OCI-LY1 (cell line): ENCODE data around the gene KRTAP5-1.

Experiments
- H2AFZ ChIP-seq: fragments of 200-600 bp; sonication (generic), shearing (Covaris generic); 2 replicates; pipeline ENCODE4 v1.6.0; 2014; ENCODE audit warnings: antibody characterized with exemption, mild to moderate bottlenecking, low read length
- H3F3A ChIP-seq: fragments of 200-600 bp; sonication (generic), shearing (Covaris generic); 2 replicates; pipeline ENCODE4 v1.6.0; 2014; ENCODE audit warnings: mild to moderate bottlenecking, antibody characterized with exemption, low read length, moderate library complexity; ENCODE audit not compliant: insufficient read depth
- H3K27ac ChIP-seq: fragments of 200-600 bp; sonication (generic); 2 replicates; pipeline ENCODE4 v1.5.1; 2014; ENCODE audit warnings: low read length, mixed run types, mild to moderate bottlenecking, low read depth; ENCODE audit not compliant: poor library complexity, severe bottlenecking
- H3K27me3 ChIP-seq: fragments of 200-600 bp; sonication (generic); 2 replicates; pipeline ENCODE4 v1.6.0; 2014; ENCODE audit warnings: antibody characterized with exemption, mild to moderate bottlenecking, low read length, moderate library complexity; ENCODE audit not compliant: insufficient read depth
- H3K36me3 ChIP-seq: fragments of 200-600 bp; sonication (generic); 2 replicates; pipeline ENCODE4 v1.6.1; 2014; ENCODE audit warnings: mild to moderate bottlenecking, antibody characterized with exemption, low read length, moderate library complexity, mixed read lengths; ENCODE audit not compliant: insufficient read depth
- H3K4me1 ChIP-seq: fragments of 200-600 bp; sonication (generic); 2 replicates; pipeline ENCODE4 v1.5.1; 2014; ENCODE audit warnings: mild to moderate bottlenecking, low read length, moderate library complexity; ENCODE audit not compliant: insufficient read depth, severe bottlenecking
- H3K4me2 ChIP-seq: fragments of 200-600 bp; sonication (generic), shearing (Covaris generic); 2 replicates; pipeline ENCODE4 v1.6.1; 2014; ENCODE audit warnings: low read length
- H3K4me3 ChIP-seq: fragments of 200-600 bp; sonication (generic); 2 replicates; pipeline ENCODE4 v1.5.1; 2014; ENCODE audit warnings: low read length, low read depth, mild to moderate bottlenecking, mixed read lengths; ENCODE audit not compliant: poor library complexity, severe bottlenecking
- H3K79me2 ChIP-seq: fragments of 200-600 bp; shearing (Covaris generic); 2 replicates; pipeline ENCODE4 v1.6.1; 2016; ENCODE audit warnings: mixed run types, low read length, mixed read lengths; ENCODE audit not compliant: insufficient read depth
- H3K9ac ChIP-seq: fragments of 200-600 bp; sonication (generic), shearing (Covaris generic); 2 replicates; pipeline ENCODE4 v1.6.1; 2014; ENCODE audit warnings: mild to moderate bottlenecking, low read length, mixed read lengths
- H3K9me2 ChIP-seq: fragments of 200-600 bp; sonication (generic), shearing (Covaris generic); 2 replicates; pipeline ENCODE4 v1.6.1; 2014; ENCODE audit warnings: low read depth, mild to moderate bottlenecking, low read length, mixed read lengths
- H3K9me3 ChIP-seq: fragments of 200-600 bp; shearing (Covaris generic); 2 replicates; pipeline ENCODE4 v1.6.1; 2014; ENCODE audit warnings: low read length, mixed read lengths
- H4K20me1 ChIP-seq: fragments of 200-600 bp; sonication (generic), shearing (Covaris generic); 2 replicates; pipeline ENCODE4 v1.6.0; 2016; ENCODE audit warnings: mild to moderate bottlenecking, low read length; ENCODE audit not compliant: insufficient read depth
- CTCF ChIP-seq: fragments of 200-600 bp; sonication (generic), shearing (Covaris generic); IDR thresholded peaks from 2 replicates; pipeline ENCODE4 v1.5.1; 2017; ENCODE audit warnings: mild to moderate bottlenecking, antibody characterized with exemption, low read length, moderate library complexity, mixed read lengths
- EZH2 ChIP-seq: fragments of 200-600 bp; sonication (generic), shearing (Covaris generic); IDR thresholded peaks from 2 replicates; pipeline ENCODE4 v1.8.0; 2017; ENCODE audit warnings: borderline replicate concordance, mixed run types, mild to moderate bottlenecking, antibody characterized with exemption, low read length, moderate library complexity, mixed read lengths

Gene KRTAP5-1

DNA sequence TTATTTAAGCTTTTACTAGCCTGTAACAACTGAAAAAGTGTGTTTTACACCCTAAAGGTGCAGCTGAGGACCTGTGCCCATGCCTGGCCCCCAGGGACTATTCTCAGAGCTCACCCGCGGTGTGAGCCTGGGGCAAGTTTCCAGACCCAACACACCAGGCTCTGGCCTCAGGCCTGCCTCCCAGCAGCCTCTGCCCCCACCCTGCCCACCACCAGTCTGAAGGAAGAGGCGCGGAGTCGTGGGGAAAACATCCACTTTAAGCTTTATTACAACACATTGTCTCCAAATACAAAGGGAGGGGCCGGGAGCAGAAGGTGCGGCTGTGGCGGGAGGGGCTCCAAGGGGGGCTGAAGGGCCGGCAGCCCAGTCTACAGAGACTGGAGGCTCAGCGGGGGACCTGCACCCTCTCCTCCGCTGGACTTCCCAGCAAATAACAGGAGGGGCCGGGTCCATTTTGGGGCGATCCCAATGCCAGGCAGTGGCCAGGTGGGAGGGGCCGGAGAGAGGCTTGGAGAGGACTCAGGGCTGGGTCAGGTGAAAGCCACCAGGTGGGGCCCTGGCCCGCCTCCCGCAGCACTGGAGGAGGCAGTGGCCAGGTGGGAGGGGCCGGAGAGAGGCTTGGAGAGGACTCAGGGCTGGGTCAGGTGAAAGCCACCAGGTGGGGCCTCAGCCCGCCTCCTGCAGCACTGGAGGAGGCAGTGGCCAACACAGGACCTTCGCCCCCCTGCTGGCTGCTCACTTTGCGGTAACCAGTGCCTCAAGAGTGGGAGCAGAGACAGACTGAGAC lies 31.1 kb downstream of the KRTAP5-1 start:
- H3K36me3 ChIP-seq, result no peaks in the 10 kb centered on the region
- H3F3A ChIP-seq, result no peaks in the 10 kb centered on the region
- no peaks in the 10 kb centered on the region for H3K4me1 ChIP-seq
- no peaks in the 10 kb centered on the region for H3K27me3 ChIP-seq
- H3K9me2 ChIP-seq, result no peaks in the 10 kb centered on the region
- H3K27ac ChIP-seq, result no peak overlapping the region
- H3K9ac ChIP-seq, result no peak overlapping the region
- no peak overlapping the region for H3K4me2 ChIP-seq
- TF ChIP-seq EZH2, result no peak
- TF ChIP-seq CTCF, result no peak
- H4K20me1 ChIP-seq, result no peaks in the 10 kb centered on the region
- H3K4me3 ChIP-seq, result no peak overlapping the region
- H3K9me3 ChIP-seq, result no peaks in the 10 kb centered on the region
- H2AFZ ChIP-seq, result no peak overlapping the region
- no peaks in the 10 kb centered on the region for H3K79me2 ChIP-seq

DNA sequence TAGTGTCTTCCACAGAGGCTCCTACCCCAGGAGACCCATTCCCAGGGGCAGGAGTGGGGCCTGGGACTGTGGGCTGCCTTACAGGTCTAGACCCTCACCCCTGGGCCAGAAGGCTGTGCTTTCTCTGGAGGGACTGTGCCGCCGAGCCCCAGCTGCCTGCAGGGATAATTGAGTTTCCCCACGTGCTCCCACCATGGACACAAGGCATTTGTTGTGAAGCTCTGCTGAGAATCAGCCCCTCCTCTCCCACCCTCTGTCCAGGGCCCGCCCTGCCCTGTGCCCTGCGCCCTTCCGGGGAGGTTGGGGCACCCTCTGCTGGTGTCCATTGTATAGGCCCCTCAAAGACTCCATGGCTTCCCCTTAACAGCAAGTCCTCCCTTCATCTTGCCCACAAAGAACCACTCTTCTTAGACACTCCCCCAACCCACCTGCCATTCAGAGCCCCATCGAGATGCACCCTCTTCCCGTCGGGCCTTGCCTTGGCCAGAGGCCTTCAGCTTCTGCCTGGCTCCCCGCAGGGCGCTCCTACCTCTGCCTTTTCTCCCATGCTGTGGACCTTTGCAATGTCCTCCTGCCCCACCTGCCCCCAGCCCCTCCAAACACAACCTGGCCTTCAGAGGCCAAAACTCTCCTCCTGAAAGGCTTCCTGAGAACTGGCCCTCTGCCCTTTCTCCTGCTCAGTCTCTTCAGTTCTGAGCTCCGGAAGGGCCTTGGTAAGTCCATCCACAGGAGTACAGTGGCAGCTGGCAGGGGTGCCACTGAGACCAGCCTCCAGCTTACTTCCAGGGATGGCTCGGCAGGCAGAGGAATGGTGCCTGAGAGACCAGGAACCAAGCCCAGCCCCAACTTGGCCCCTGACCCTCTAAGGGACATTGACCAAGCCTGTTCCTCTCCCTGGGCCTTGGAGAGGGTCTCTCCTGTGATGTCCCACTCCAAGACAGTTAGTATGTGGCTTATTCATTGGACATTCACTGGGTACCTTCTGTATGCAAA lies 35.4 kb downstream of the KRTAP5-1 start:
- no peak overlapping the region for H3K4me3 ChIP-seq
- no peak overlapping the region for H3K27ac ChIP-seq
- no peak for TF ChIP-seq CTCF
- no peak for TF ChIP-seq EZH2
- no peak overlapping the region for H3K4me2 ChIP-seq
- no peaks in the 10 kb centered on the region for H3K9me3 ChIP-seq
- H3K9me2 ChIP-seq, result no peaks in the 10 kb centered on the region
- H3K27me3 ChIP-seq, result peaks cover 6% of the 10 kb centered on the region; the same call in 1 of the 2 replicates
- H3K36me3 ChIP-seq, result no peaks in the 10 kb centered on the region
- no peaks in the 10 kb centered on the region for H3K79me2 ChIP-seq
- no peaks in the 10 kb centered on the region for H3F3A ChIP-seq
- H3K9ac ChIP-seq, result no peak overlapping the region
- no peaks in the 10 kb centered on the region for H4K20me1 ChIP-seq
- H3K4me1 ChIP-seq, result no peaks in the 10 kb centered on the region
- H2AFZ ChIP-seq, result no peak overlapping the region

DNA sequence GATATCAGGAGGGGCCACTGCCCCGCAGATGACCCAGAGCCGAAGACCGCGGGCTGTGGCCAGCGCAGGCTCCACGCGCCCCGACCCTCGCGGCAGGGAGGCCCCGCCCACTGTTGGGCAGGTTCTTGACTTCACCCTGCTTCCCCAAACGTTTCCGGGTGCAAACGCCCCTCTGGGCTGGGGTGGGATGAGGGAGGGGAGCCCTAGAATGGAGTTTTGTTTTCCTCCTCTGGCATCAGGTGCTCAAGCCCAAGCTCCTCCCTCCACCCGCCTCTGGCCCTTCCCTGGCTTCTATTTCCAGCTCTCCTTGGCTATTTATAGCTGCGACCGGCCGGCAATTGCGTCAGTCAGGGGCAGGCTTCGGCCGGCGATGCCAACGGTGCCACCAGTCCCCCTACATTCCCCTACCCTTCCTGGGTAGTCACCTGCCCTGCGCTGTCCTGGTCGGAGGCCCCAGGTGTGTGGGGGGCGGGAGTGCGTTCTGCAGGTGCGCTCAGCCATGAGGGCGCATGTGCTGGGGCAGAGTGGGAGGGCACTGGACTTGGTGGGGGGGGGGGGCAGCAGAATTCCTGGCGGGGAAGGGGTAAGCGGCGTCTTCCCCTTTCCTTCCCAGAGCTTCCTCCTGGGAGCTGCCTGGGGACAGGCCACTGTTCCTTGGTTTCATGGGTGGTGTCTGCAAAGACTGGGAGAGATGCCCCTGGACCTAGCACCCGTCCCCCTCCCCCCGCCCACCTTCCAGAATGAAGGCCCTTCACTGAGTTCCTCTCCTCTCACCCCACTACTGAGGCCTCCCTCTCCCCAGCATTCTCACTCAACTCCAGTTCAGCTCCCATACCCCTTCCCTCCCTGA lies 36.6 kb downstream of the KRTAP5-1 start:
- no peaks in the 10 kb centered on the region for H3K9me2 ChIP-seq
- H3F3A ChIP-seq, result no peaks in the 10 kb centered on the region
- H3K27me3 ChIP-seq, result peaks cover 12% of the 10 kb centered on the region
- no peaks in the 10 kb centered on the region for H3K9me3 ChIP-seq
- H4K20me1 ChIP-seq, result no peaks in the 10 kb centered on the region
- H3K4me3 ChIP-seq, result no peak overlapping the region
- TF ChIP-seq EZH2 (no peak), CTCF (no peak)
- no peak overlapping the region for H2AFZ ChIP-seq
- H3K27ac ChIP-seq, result no peak overlapping the region
- H3K79me2 ChIP-seq, result no peaks in the 10 kb centered on the region
- H3K9ac ChIP-seq, result no peak overlapping the region
- H3K36me3 ChIP-seq, result no peaks in the 10 kb centered on the region
- no peaks in the 10 kb centered on the region for H3K4me1 ChIP-seq
- no peak overlapping the region for H3K4me2 ChIP-seq
